HepG2 (cell line): ENCODE measurements around the gene CD300LG. TPM values are rescaled to one million over a fixed set of nuclear protein-coding genes. Genes with fewer than 3 reads are reported as not detected.

Source experiments
- AHR ChIP-seq: IDR thresholded peaks from 2 replicates; pipeline ENCODE4 v1.6.1; 2018; ENCODE audit warnings: missing genetic modification reagents, missing compliant biosample characterization
- DR1 ChIP-seq: sonication (generic); formaldehyde crosslinking; IDR thresholded peaks from 2 replicates; pipeline ENCODE4 v1.8.0; 2021; ENCODE audit warnings: mild to moderate bottlenecking, missing genetic modification reagents, inconsistent platforms
- HIVEP1 ChIP-seq: sonication (generic); formaldehyde crosslinking; IDR thresholded peaks from 2 replicates; pipeline ENCODE4 v1.4.0; 2020; ENCODE audit warnings: mild to moderate bottlenecking, missing genetic modification reagents
- HNRNPK ChIP-seq: fragments of 200-400 bp; formaldehyde crosslinking; IDR thresholded peaks from 2 replicates; pipeline ENCODE4 v1.6.1; 2018; ENCODE audit warnings: low read length, low read depth, moderate library complexity, mild to moderate bottlenecking; ENCODE audit not compliant: poor library complexity, severe bottlenecking
- HNRNPLL ChIP-seq: fragments of 200-400 bp; formaldehyde crosslinking; IDR thresholded peaks from 2 replicates; pipeline ENCODE4 v1.6.1; 2017; ENCODE audit warnings: mild to moderate bottlenecking, low read depth, low read length; ENCODE audit not compliant: poor library complexity, severe bottlenecking
- MAFF ChIP-seq: IDR thresholded peaks from 2 replicates; pipeline ENCODE4 v1.6.1; 2011; ENCODE audit warnings: low read depth, low read length, improper control_type of control experiment
- NR0B2 ChIP-seq: sonication (generic); formaldehyde crosslinking; IDR thresholded peaks from 2 replicates; pipeline ENCODE4 v1.4.0; 2020; ENCODE audit warnings: mild to moderate bottlenecking, missing genetic modification reagents
- UBTF ChIP-seq: sonication (generic); formaldehyde crosslinking; IDR thresholded peaks from 2 replicates; pipeline ENCODE4 v1.4.0; 2020; ENCODE audit warnings: mild to moderate bottlenecking, missing genetic modification reagents
- ZNF557 ChIP-seq: sonication (generic); formaldehyde crosslinking; IDR thresholded peaks from 2 replicates; pipeline ENCODE4 v1.4.0; 2020; ENCODE audit warnings: missing genetic modification reagents
- ZNF770 ChIP-seq: sonication (generic); formaldehyde crosslinking; IDR thresholded peaks from 2 replicates; pipeline ENCODE4 v1.5.0; 2020; ENCODE audit warnings: mild to moderate bottlenecking, missing genetic modification reagents
- ZNF792 ChIP-seq: IDR thresholded peaks from 2 replicates; pipeline ENCODE4 v1.6.1; 2016
- polyA plus RNA-seq, 8 experiments: library from polyadenylated mRNA; depleted of rRNA in 3 of 8; stranded (reverse) in 7 of 8; unstranded in 1 of 8; fragments of >200 nt; fragmentation: Illumina TruSeq in 4 of 8; extraction: Trizol in 4 of 8; gene quantifications; 2 replicates each; pipeline versions ENCODE4 v1.2.1 to v1.2.3, GENCODE V29; 2011 to 2016; ENCODE audit warnings: low read depth in 4 of 8, missing spikeins in 1 of 8, mixed read lengths in 1 of 8; ENCODE audit not compliant: insufficient read depth in 1 of 8
- total RNA-seq, 5 experiments: library from RNA; depleted of rRNA; stranded (reverse); fragments of >200 nt; fragmentation: Illumina TruSeq; extraction: Trizol; gene quantifications; 2 replicates each; pipeline ENCODE4 v1.2.3, GENCODE V29; 2016; ENCODE audit warnings: low read depth in 1 of 5
- TF ChIP-seq, protein P1 (sequence below): sonication (generic); formaldehyde crosslinking; IDR thresholded peaks from 2 replicates; pipeline ENCODE4 v1.4.0; 2020; ENCODE audit warnings: missing genetic modification reagents
- TF ChIP-seq, protein P2 (sequence below): IDR thresholded peaks from 2 replicates; pipeline ENCODE4 v1.6.1; 2016; ENCODE audit warnings: missing compliant biosample characterization, missing genetic modification reagents, borderline replicate concordance
- TF ChIP-seq, protein P3 (sequence below): sonication (generic); formaldehyde crosslinking; IDR thresholded peaks from 2 replicates; pipeline ENCODE4 v1.8.1; 2023; ENCODE audit warnings: mild to moderate bottlenecking, moderate library complexity, missing genetic modification reagents

CD300LG gene
- total and polyA plus RNA-seq, 2 of the 13 experiments (the other 11 are each of a cell fraction or from before 2014, with no cell fraction given) = not detected

- TF ChIP-seq, protein P1, sequence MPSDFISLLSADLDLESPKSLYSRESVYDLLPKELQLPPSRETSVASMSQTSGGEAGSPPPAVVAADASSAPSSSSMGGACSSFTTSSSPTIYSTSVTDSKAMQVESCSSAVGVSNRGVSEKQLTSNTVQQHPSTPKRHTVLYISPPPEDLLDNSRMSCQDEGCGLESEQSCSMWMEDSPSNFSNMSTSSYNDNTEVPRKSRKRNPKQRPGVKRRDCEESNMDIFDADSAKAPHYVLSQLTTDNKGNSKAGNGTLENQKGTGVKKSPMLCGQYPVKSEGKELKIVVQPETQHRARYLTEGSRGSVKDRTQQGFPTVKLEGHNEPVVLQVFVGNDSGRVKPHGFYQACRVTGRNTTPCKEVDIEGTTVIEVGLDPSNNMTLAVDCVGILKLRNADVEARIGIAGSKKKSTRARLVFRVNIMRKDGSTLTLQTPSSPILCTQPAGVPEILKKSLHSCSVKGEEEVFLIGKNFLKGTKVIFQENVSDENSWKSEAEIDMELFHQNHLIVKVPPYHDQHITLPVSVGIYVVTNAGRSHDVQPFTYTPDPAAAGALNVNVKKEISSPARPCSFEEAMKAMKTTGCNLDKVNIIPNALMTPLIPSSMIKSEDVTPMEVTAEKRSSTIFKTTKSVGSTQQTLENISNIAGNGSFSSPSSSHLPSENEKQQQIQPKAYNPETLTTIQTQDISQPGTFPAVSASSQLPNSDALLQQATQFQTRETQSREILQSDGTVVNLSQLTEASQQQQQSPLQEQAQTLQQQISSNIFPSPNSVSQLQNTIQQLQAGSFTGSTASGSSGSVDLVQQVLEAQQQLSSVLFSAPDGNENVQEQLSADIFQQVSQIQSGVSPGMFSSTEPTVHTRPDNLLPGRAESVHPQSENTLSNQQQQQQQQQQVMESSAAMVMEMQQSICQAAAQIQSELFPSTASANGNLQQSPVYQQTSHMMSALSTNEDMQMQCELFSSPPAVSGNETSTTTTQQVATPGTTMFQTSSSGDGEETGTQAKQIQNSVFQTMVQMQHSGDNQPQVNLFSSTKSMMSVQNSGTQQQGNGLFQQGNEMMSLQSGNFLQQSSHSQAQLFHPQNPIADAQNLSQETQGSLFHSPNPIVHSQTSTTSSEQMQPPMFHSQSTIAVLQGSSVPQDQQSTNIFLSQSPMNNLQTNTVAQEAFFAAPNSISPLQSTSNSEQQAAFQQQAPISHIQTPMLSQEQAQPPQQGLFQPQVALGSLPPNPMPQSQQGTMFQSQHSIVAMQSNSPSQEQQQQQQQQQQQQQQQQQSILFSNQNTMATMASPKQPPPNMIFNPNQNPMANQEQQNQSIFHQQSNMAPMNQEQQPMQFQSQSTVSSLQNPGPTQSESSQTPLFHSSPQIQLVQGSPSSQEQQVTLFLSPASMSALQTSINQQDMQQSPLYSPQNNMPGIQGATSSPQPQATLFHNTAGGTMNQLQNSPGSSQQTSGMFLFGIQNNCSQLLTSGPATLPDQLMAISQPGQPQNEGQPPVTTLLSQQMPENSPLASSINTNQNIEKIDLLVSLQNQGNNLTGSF (CRISPR knock-in tag) = no peak
- TF ChIP-seq, protein P2, sequence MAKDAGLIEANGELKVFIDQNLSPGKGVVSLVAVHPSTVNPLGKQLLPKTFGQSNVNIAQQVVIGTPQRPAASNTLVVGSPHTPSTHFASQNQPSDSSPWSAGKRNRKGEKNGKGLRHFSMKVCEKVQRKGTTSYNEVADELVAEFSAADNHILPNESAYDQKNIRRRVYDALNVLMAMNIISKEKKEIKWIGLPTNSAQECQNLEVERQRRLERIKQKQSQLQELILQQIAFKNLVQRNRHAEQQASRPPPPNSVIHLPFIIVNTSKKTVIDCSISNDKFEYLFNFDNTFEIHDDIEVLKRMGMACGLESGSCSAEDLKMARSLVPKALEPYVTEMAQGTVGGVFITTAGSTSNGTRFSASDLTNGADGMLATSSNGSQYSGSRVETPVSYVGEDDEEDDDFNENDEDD (CRISPR knock-in tag) = no peak; the same call in 1 of the 2 replicates
- TF ChIP-seq UBTF (CRISPR knock-in tag) (peak; percentile 52; the same call in 1 of the 2 replicates), HIVEP1 (CRISPR knock-in tag) (peak; percentile 47; the same call in 1 of the 2 replicates), NR0B2 (peak; percentile 27; the same call in 1 of the 2 replicates), MAFF (no peak), ZNF792 (CRISPR knock-in tag) (0 out of 2 replicates have a peak, but pooled peaks have one; percentile 24), ZNF770 (CRISPR knock-in tag) (peak; percentile 62; the same call in 1 of the 2 replicates), HNRNPLL (peak; percentile 27), DR1 (CRISPR knock-in tag) (0 out of 2 replicates have a peak, but pooled peaks have one; percentile 35), HNRNPK (peak; percentile 12), AHR (CRISPR knock-in tag) (0 out of 2 replicates have a peak, but pooled peaks have one; percentile 32), ZNF557 (CRISPR knock-in tag) (0 out of 2 replicates have a peak, but pooled peaks have one; percentile 25)
- TF ChIP-seq, protein P3, sequence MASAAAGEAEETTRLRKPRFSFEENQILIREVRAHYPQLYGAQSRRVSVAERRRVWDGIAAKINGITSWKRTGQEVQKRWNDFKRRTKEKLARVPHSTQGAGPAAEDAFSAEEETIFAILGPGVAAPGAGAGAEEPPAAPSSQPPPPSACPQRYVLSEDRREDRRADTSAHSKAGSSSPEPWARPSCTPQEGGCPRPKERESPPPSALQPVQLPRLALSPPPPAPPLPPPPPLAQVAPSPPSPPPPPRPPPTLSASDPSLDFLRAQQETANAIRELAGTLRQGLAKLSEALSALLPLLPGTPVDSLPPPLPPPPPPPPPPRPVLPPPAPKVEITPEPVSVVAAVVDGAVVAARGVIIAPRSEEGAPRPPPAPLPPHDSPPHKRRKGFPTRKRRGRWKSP (CRISPR knock-in tag) = 0 out of 2 replicates have a peak, but pooled peaks have one; percentile 46
Observed at GRCh38 chr17:43832976-43833829, 13.8 kb upstream of the CD300LG start, which contains the start of gene MPP3 (continued).
